OCI-LY3 (cell line): ENCODE measurements around the gene CCNF.
"Not testable (repeated sequence)": the region's sequence is repeated elsewhere in the genome, so short reads cannot be mapped to it uniquely, and the experiment has no call there.

ENCODE experiments used
- H2AFZ ChIP-seq: fragments of 200-600, 300-600 bp; shearing (Covaris generic); 2 replicates; pipeline ENCODE4 v1.6.0; 2014; ENCODE audit warnings: antibody characterized with exemption, low read depth, low read length
- H3K27ac ChIP-seq: fragments of 200-600, 300-600 bp; sonication (generic); 2 replicates; pipeline ENCODE4 v1.5.1; 2014; ENCODE audit warnings: mild to moderate bottlenecking, low read length, moderate library complexity, mixed read lengths
- H3K27me3 ChIP-seq: fragments of 200-600, 300-600 bp; sonication (generic); 2 replicates; pipeline ENCODE4 v1.6.1; 2014; ENCODE audit warnings: low read depth, low read length, mixed read lengths
- H3K36me3 ChIP-seq: fragments of 200-600, 300-600 bp; sonication (generic); replicated peaks from 2 replicates; pipeline ENCODE3; 2014; ENCODE audit warnings: low read depth, low read length, mixed read lengths
- H3K4me1 ChIP-seq: fragments of 300-600, 200-600 bp; sonication (generic); 2 replicates; pipeline ENCODE4 v1.6.1; 2014; ENCODE audit warnings: low read length, mixed read lengths
- H3K4me2 ChIP-seq: fragments of 200-600, 300-600 bp; sonication (generic); 2 replicates; pipeline ENCODE4 v1.6.1; 2014; ENCODE audit warnings: low read length, mixed read lengths
- H3K4me3 ChIP-seq: fragments of 300-600, 200-600 bp; sonication (generic); 2 replicates; pipeline ENCODE4 v1.5.1; 2014; ENCODE audit warnings: antibody characterized with exemption, mild to moderate bottlenecking, low read length, moderate library complexity
- H3K79me2 ChIP-seq: fragments of 300-600, 200-600 bp; shearing (Covaris generic); 2 replicates; pipeline ENCODE4 v1.6.1; 2014; ENCODE audit warnings: mild to moderate bottlenecking, low read length, mixed read lengths
- H3K9ac ChIP-seq: fragments of 300-600, 200-600 bp; shearing (Covaris generic); 2 replicates; pipeline ENCODE4 v1.6.0; 2014; ENCODE audit warnings: mild to moderate bottlenecking, low read length, moderate library complexity
- H3K9me3 ChIP-seq: fragments of 200-600, 300-600 bp; shearing (Covaris generic); 2 replicates; pipeline ENCODE4 v1.6.1; 2014; ENCODE audit warnings: low read length, mixed read lengths; ENCODE audit not compliant: insufficient read depth
- H4K20me1 ChIP-seq: fragments of 200-600, 300-600 bp; sonication (generic); 2 replicates; pipeline ENCODE4 v1.6.1; 2016; ENCODE audit warnings: low read length, mixed read lengths; ENCODE audit not compliant: insufficient read depth
- CTCF ChIP-seq: fragments of 200-600, 300-600 bp; sonication (generic); IDR thresholded peaks from 2 replicates; pipeline ENCODE4 v1.5.1; 2014; ENCODE audit warnings: antibody characterized with exemption, low read length, low read depth
- EZH2phosphoT487 ChIP-seq: fragments of 200-600 bp; shearing (Covaris generic); IDR thresholded peaks from 2 replicates; pipeline ENCODE4 v1.6.1; 2018; ENCODE audit warnings: antibody characterized with exemption, mixed run types, low read depth

The CCNF gene

GRCh38 chr16:2436110-2436509, 6.9 kb downstream of the CCNF start:
- Histone ChIP-seq H3K27ac (no peak overlapping the region), H3K36me3 (peaks cover 50% of the 10 kb centered on the region), H3K4me1 (no peaks in the 10 kb centered on the region), H3K4me2 (no peak overlapping the region), H3K4me3 (no peak overlapping the region), H3K9me3 (no peaks in the 10 kb centered on the region), H3K27me3 (no peaks in the 10 kb centered on the region), H2AFZ (no peak overlapping the region), H4K20me1 (peaks cover 1% of the 10 kb centered on the region; the same call in 1 of the 2 replicates), H3K9ac (no peak overlapping the region), H3K79me2 (peaks cover 2% of the 10 kb centered on the region)
- TF ChIP-seq EZH2phosphoT487 (no peak), CTCF (no peak)

- peaks cover 45% of the 10 kb centered on the region for H3K36me3 ChIP-seq
- H3K9me3 ChIP-seq: no peaks in the 10 kb centered on the region
- H3K27me3 ChIP-seq: no peaks in the 10 kb centered on the region
- TF ChIP-seq EZH2phosphoT487 (no peak), CTCF (no peak)
- H3K4me3 ChIP-seq: no peak overlapping the region
- H3K9ac ChIP-seq: no peak overlapping the region
- H3K4me1 ChIP-seq: no peaks in the 10 kb centered on the region
- H3K79me2 ChIP-seq: no peaks in the 10 kb centered on the region
- H3K4me2 ChIP-seq: no peak overlapping the region
- no peak overlapping the region for H3K27ac ChIP-seq
- H2AFZ ChIP-seq: no peak overlapping the region
- no peaks in the 10 kb centered on the region for H4K20me1 ChIP-seq
Measured at GRCh38 chr16:2437032-2437790, 8.0 kb downstream of the CCNF start.

GRCh38 chr16:2438121-2438520, 8.9 kb downstream of the CCNF start:
- H3K4me1 ChIP-seq: no peaks in the 10 kb centered on the region
- H3K9ac ChIP-seq: no peak overlapping the region
- H3K36me3 ChIP-seq: peaks cover 37% of the 10 kb centered on the region

GRCh38 chr16:2439598-2439997, 10.4 kb downstream of the CCNF start:
- no peak overlapping the region for H3K27ac ChIP-seq
- no peak overlapping the region for H3K9ac ChIP-seq
- no peaks in the 10 kb centered on the region for H3K9me3 ChIP-seq
- H4K20me1 ChIP-seq: no peaks in the 10 kb centered on the region
- peaks cover 42% of the 10 kb centered on the region for H3K36me3 ChIP-seq
- no peaks in the 10 kb centered on the region for H3K4me1 ChIP-seq
- H3K4me3 ChIP-seq: no peak overlapping the region
- H3K79me2 ChIP-seq: no peaks in the 10 kb centered on the region
- H2AFZ ChIP-seq: no peak overlapping the region
- H3K4me2 ChIP-seq: no peak overlapping the region
- no peaks in the 10 kb centered on the region for H3K27me3 ChIP-seq
- no peak for TF ChIP-seq EZH2phosphoT487
- no peak for TF ChIP-seq CTCF

More at GRCh38 chr16:2438121-2438520, 8.9 kb downstream of the CCNF start:
- H3K27me3 ChIP-seq: no peaks in the 10 kb centered on the region
- H3K4me3 ChIP-seq: no peak overlapping the region
- H3K9me3 ChIP-seq: no peaks in the 10 kb centered on the region
- H3K4me2 ChIP-seq: no peak overlapping the region
- H2AFZ ChIP-seq: no peak overlapping the region
- H3K27ac ChIP-seq: no peak overlapping the region
- no peaks in the 10 kb centered on the region for H3K79me2 ChIP-seq
- H4K20me1 ChIP-seq: no peaks in the 10 kb centered on the region
- TF ChIP-seq EZH2phosphoT487: no peak
- no peak for TF ChIP-seq CTCF

- H2AFZ ChIP-seq, H3K9ac ChIP-seq, H3K27ac ChIP-seq, H3K4me3 ChIP-seq, H3K4me1 ChIP-seq, H3K4me2 ChIP-seq, H3K79me2 ChIP-seq, H3K9me3 ChIP-seq, H4K20me1 ChIP-seq, H3K27me3 ChIP-seq: not testable (repeated sequence)
- peaks cover 46% of the 10 kb centered on the region for H3K36me3 ChIP-seq
Measured at GRCh38 chr16:2441143-2441804, 12.0 kb downstream of the CCNF start.
